Memory B cell (primary cell): ENCODE measurements around the gene CDC42SE2.

Experiments used
- ATAC-seq: fragments of 150-1000 bp; cut with Tn5 transposase; 2 replicates; pipeline ENCODE4 v1.10.0; 2021; ENCODE audit warnings: low read depth, mild to moderate bottlenecking, moderate library complexity
- DNase-seq, 2 donors: peaks; one replicate each; pipeline ENCODE4 v3.0.0; 2022; ENCODE audit warnings: low spot score in 2 of 2
- H3K27ac Mint-ChIP-seq: one replicate; pipeline ENCODE4 v1.8.0; 2022; ENCODE audit warnings: mild to moderate bottlenecking, moderate library complexity, mixed read lengths
- H3K27me3 Mint-ChIP-seq: one replicate; pipeline ENCODE4 v1.8.0; 2022; ENCODE audit warnings: mixed read lengths
- H3K36me3 Mint-ChIP-seq: one replicate; pipeline ENCODE4 v1.8.0; 2022; ENCODE audit warnings: mild to moderate bottlenecking, mixed read lengths
- H3K4me1 Mint-ChIP-seq: one replicate; pipeline ENCODE4 v1.8.0; 2022; ENCODE audit warnings: mixed read lengths
- H3K4me3 Mint-ChIP-seq: one replicate; pipeline ENCODE4 v1.8.0; 2022; ENCODE audit warnings: mild to moderate bottlenecking, moderate library complexity, mixed read lengths
- H3K9me3 Mint-ChIP-seq: one replicate; pipeline ENCODE4 v1.8.0; 2022; ENCODE audit warnings: mixed read lengths

The CDC42SE2 gene

GRCh38 chr5:131263648-131264450, at the start of gene CDC42SE2:
CDC42SE2 (plus strand) TSS chr5:131264053; CDS start chr5:131359494, 95,441 bp downstream.
- Mint-ChIP-seq H3K9me3 (no peaks in the 10 kb centered on the region), H3K36me3 (peaks cover 4% of the 10 kb centered on the region), H3K27me3 (no peaks in the 10 kb centered on the region), H3K4me1 (peaks cover 13% of the 10 kb centered on the region), H3K4me3 (peak within 1 kb of the TSS; percentile 73), H3K27ac (peak within 1 kb of the TSS; percentile 97)
- ATAC-seq (peak; percentile 80), DNase-seq (peak; percentile 91 to 93)

GRCh38 chr5:131214609-131215227, 49.1 kb upstream of the CDC42SE2 start:
- Mint-ChIP-seq H3K36me3 (peaks cover 14% of the 10 kb centered on the region), H3K4me1 (peaks cover 52% of the 10 kb centered on the region), H3K27ac (peak overlapping the region; percentile 84), H3K27me3 (no peaks in the 10 kb centered on the region), H3K9me3 (no peaks in the 10 kb centered on the region), H3K4me3 (no peak overlapping the region)
- DNase-seq (no peak), ATAC-seq (no peak)

GRCh38 chr5:131217791-131218190, 46.1 kb upstream of the CDC42SE2 start:
- Mint-ChIP-seq H3K9me3 (no peaks in the 10 kb centered on the region), H3K4me3 (peak overlapping the region; percentile 4), H3K4me1 (peaks cover 38% of the 10 kb centered on the region), H3K27me3 (no peaks in the 10 kb centered on the region), H3K27ac (peak overlapping the region; percentile 85), H3K36me3 (peaks cover 14% of the 10 kb centered on the region)
- DNase-seq (no peak), ATAC-seq (no peak)

GRCh38 chr5:131218392-131218791, 45.5 kb upstream of the CDC42SE2 start:
- no peaks in the 10 kb centered on the region for H3K27me3 Mint-ChIP-seq
- peaks cover 17% of the 10 kb centered on the region for H3K36me3 Mint-ChIP-seq
- H3K4me3 Mint-ChIP-seq, result no peak overlapping the region
- DNase-seq (no peak), ATAC-seq (no peak)
- peaks cover 41% of the 10 kb centered on the region for H3K4me1 Mint-ChIP-seq
- peak overlapping the region; percentile 85 for H3K27ac Mint-ChIP-seq
- no peaks in the 10 kb centered on the region for H3K9me3 Mint-ChIP-seq

GRCh38 chr5:131220566-131220965, 43.3 kb upstream of the CDC42SE2 start:
- no peak for ATAC-seq
- peaks cover 16% of the 10 kb centered on the region for H3K36me3 Mint-ChIP-seq
- H3K27ac Mint-ChIP-seq, result no peak overlapping the region
- DNase-seq, result no peak
- H3K4me3 Mint-ChIP-seq, result no peak overlapping the region
- peaks cover 29% of the 10 kb centered on the region for H3K4me1 Mint-ChIP-seq
- H3K9me3 Mint-ChIP-seq, result no peaks in the 10 kb centered on the region
- H3K27me3 Mint-ChIP-seq, result no peaks in the 10 kb centered on the region

GRCh38 chr5:131221008-131221703, 42.7 kb upstream of the CDC42SE2 start:
- no peaks in the 10 kb centered on the region for H3K9me3 Mint-ChIP-seq
- DNase-seq (no peak), ATAC-seq (no peak)
- peaks cover 16% of the 10 kb centered on the region for H3K36me3 Mint-ChIP-seq
- no peak overlapping the region for H3K4me3 Mint-ChIP-seq
- H3K27ac Mint-ChIP-seq, result peak overlapping the region; percentile 28
- H3K27me3 Mint-ChIP-seq, result no peaks in the 10 kb centered on the region
- H3K4me1 Mint-ChIP-seq, result peaks cover 29% of the 10 kb centered on the region

GRCh38 chr5:131221888-131222287, 42.0 kb upstream of the CDC42SE2 start:
- no peak for DNase-seq

GRCh38 chr5:131222731-131223130, 41.1 kb upstream of the CDC42SE2 start:
- ATAC-seq, result no peak

More at GRCh38 chr5:131221888-131222287, 42.0 kb upstream of the CDC42SE2 start:
- no peaks in the 10 kb centered on the region for H3K9me3 Mint-ChIP-seq
- peaks cover 23% of the 10 kb centered on the region for H3K4me1 Mint-ChIP-seq
- H3K27me3 Mint-ChIP-seq, result no peaks in the 10 kb centered on the region
- no peak overlapping the region for H3K4me3 Mint-ChIP-seq
- H3K36me3 Mint-ChIP-seq, result peaks cover 12% of the 10 kb centered on the region
- no peak for ATAC-seq
- peak overlapping the region; percentile 28 for H3K27ac Mint-ChIP-seq

GRCh38 chr5:131223751-131224386, 40.0 kb upstream of the CDC42SE2 start:
- Mint-ChIP-seq H3K4me1 (peaks cover 15% of the 10 kb centered on the region), H3K27ac (no peak overlapping the region), H3K36me3 (peaks cover 7% of the 10 kb centered on the region), H3K27me3 (no peaks in the 10 kb centered on the region), H3K9me3 (no peaks in the 10 kb centered on the region), H3K4me3 (no peak overlapping the region)
- DNase-seq, result no peak
- no peak for ATAC-seq

More at GRCh38 chr5:131222731-131223130, 41.1 kb upstream of the CDC42SE2 start:
- Mint-ChIP-seq H3K4me1 (peaks cover 17% of the 10 kb centered on the region), H3K27me3 (no peaks in the 10 kb centered on the region), H3K9me3 (no peaks in the 10 kb centered on the region), H3K4me3 (no peak overlapping the region), H3K27ac (no peak overlapping the region), H3K36me3 (peaks cover 7% of the 10 kb centered on the region)
- DNase-seq, result no peak

GRCh38 chr5:131224387-131225201, 39.3 kb upstream of the CDC42SE2 start:
- no peak overlapping the region for H3K27ac Mint-ChIP-seq
- DNase-seq, result peak; percentile 22 to 41

GRCh38 chr5:131225282-131225974, 38.4 kb upstream of the CDC42SE2 start:
- Mint-ChIP-seq H3K9me3 (no peaks in the 10 kb centered on the region), H3K36me3 (peaks cover 7% of the 10 kb centered on the region), H3K27ac (no peak overlapping the region), H3K27me3 (no peaks in the 10 kb centered on the region), H3K4me1 (peaks cover 19% of the 10 kb centered on the region), H3K4me3 (no peak overlapping the region)
- ATAC-seq, result no peak
- DNase-seq, result no peak

More at GRCh38 chr5:131224387-131225201, 39.3 kb upstream of the CDC42SE2 start:
- H3K4me1 Mint-ChIP-seq, result peaks cover 14% of the 10 kb centered on the region
- no peaks in the 10 kb centered on the region for H3K9me3 Mint-ChIP-seq
- peaks cover 7% of the 10 kb centered on the region for H3K36me3 Mint-ChIP-seq
- no peaks in the 10 kb centered on the region for H3K27me3 Mint-ChIP-seq
- no peak overlapping the region for H3K4me3 Mint-ChIP-seq
- peak; percentile 81 for ATAC-seq

- Mint-ChIP-seq H3K36me3 (peaks cover 3% of the 10 kb centered on the region), H3K4me1 (peaks cover 16% of the 10 kb centered on the region), H3K4me3 (no peak overlapping the region), H3K27me3 (no peaks in the 10 kb centered on the region), H3K9me3 (no peaks in the 10 kb centered on the region), H3K27ac (no peak overlapping the region)
- DNase-seq (no peak), ATAC-seq (no peak)
These were observed 37.0 kb upstream of the CDC42SE2 start for GRCh38 chr5:131226899-131227298.

- Mint-ChIP-seq H3K4me1 (peaks cover 11% of the 10 kb centered on the region), H3K9me3 (no peaks in the 10 kb centered on the region), H3K27me3 (no peaks in the 10 kb centered on the region), H3K4me3 (no peak overlapping the region), H3K27ac (peak overlapping the region; percentile 12), H3K36me3 (peaks cover 2% of the 10 kb centered on the region)
- no peak for DNase-seq
- ATAC-seq, result no peak
These were observed 35.2 kb upstream of the CDC42SE2 start for GRCh38 chr5:131228646-131229045.
